Measurements from ENCODE around the gene SYCE1L.

SYCE1L gene

DNA sequence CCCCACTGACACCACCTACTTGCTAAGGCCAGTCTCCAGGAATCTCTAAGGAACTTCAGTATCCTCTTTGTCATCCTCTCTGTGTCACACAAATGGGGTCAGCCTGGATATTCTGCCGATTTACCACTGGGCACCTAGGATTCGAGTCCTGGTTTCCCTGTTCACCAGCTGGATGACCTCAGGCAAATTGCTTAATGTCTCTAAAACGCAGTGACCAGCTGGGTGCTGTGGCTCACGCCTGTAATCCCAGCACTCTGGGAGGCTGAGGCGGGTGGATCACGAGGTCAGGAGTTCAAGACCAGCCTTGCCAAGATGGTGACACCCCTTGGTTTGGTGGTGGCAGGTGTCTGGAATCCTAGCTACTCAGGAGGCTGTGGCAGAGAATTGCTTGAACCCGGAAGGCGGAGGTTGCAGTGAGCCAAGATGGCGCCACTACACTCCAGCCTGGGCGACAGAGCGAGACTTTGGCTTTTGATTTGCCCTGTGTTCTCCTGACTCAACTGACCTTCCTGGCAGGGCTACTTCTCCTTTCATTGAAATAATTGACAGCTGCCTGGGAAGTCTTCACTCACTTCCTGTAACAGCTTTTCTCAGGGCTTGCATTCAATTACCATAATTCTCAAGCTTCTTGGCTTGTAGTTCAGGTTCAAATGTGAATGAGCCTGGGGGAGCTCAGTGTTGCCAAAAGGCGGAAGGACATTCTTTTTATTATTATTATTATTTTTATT is 15.4 kb downstream of the SYCE1L start:
- H3K36me3 ChIP-seq (ENCODE audit: control insufficient read depth in 4 of 4, insufficient read depth in 4 of 4, low read length in 3 of 4): no peaks in the 10 kb centered on the region
- no peak overlapping the region for H3K4me3 ChIP-seq (ENCODE audit: control insufficient read depth in 1 of 7, extremely low read depth in 1 of 7, insufficient read depth in 4 of 7, low read depth in 2 of 7, low read length in 6 of 7)
- no peak for DNase-seq
- H3K4me1 ChIP-seq (ENCODE audit: control extremely low read depth in 1 of 4, control insufficient read depth in 4 of 4, insufficient read depth in 4 of 4, low read length in 3 of 4): peaks cover 0 to 16% (median 9%) of the 10 kb centered on the region in 4 experiments
- H3K27me3 ChIP-seq (replicated peaks in 2 of 5; ENCODE audit: control insufficient read depth in 4 of 5, insufficient read depth in 5 of 5, low read length in 4 of 5): no peaks in the 10 kb centered on the region
- no peaks in the 10 kb centered on the region for H3K9me3 ChIP-seq (ENCODE audit: control extremely low read depth in 1 of 5, control insufficient read depth in 4 of 5, insufficient read depth in 2 of 5, low read depth in 1 of 5, low read length in 4 of 5)
- WGBS (ENCODE audit: insufficient coverage): 97% methylated on average over 10 of the region's 12 CpGs
- POLR2A ChIA-PET: no interaction called here
- CTCF ChIA-PET: interaction anchor here (1.4 to 1.7 kb wide), 3 partner anchors 10 to 369 kb away, joined by 3 to 8 read pairs (median 6); no protein-coding TSS in a partner anchor
- no peak overlapping the region for H3K27ac ChIP-seq (ENCODE audit: insufficient read depth in 1 of 2, low read depth in 1 of 2, low read length in 2 of 2, poor library complexity in 1 of 2, severe bottlenecking in 2 of 2)

DNA sequence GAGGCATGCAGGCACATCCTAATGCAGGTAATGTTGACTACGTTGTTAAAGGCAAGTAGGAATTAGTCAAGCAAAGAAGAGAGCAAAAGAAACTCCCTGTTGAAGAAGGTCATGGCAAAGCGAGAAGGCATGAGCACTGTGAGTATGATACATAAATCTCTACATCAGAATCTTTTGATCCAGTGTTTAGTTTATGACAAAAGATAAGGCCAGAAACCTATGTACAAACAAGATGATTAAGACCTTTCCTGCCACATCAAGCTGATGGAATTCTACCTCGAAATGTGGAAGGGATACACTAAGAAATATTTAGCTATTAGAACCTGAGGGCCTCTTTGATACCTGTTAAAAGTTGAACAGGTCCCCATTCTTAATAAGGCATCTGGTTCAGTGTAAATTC is 20.2 kb downstream of the SYCE1L start:
- H3K9me3 ChIP-seq (ENCODE audit: control extremely low read depth in 1 of 5, control insufficient read depth in 4 of 5, insufficient read depth in 2 of 5, low read depth in 1 of 5, low read length in 4 of 5): no peaks in the 10 kb centered on the region
- 90% methylated on average over 2 of the region's 3 CpGs for WGBS (ENCODE audit: insufficient coverage)
- H3K36me3 ChIP-seq (ENCODE audit: control insufficient read depth in 4 of 4, insufficient read depth in 4 of 4, low read length in 3 of 4): no peaks in the 10 kb centered on the region
- no peak overlapping the region for H3K27ac ChIP-seq (ENCODE audit: insufficient read depth in 1 of 2, low read depth in 1 of 2, low read length in 2 of 2, poor library complexity in 1 of 2, severe bottlenecking in 2 of 2)
- H3K4me3 ChIP-seq (ENCODE audit: control insufficient read depth in 1 of 7, extremely low read depth in 1 of 7, insufficient read depth in 4 of 7, low read depth in 2 of 7, low read length in 6 of 7): no peak overlapping the region
- no peaks in the 10 kb centered on the region for H3K4me1 ChIP-seq (ENCODE audit: control extremely low read depth in 1 of 4, control insufficient read depth in 4 of 4, insufficient read depth in 4 of 4, low read length in 3 of 4)
- no peaks in the 10 kb centered on the region for H3K27me3 ChIP-seq (replicated peaks in 2 of 5; ENCODE audit: control insufficient read depth in 4 of 5, insufficient read depth in 5 of 5, low read length in 4 of 5)
- CTCF ChIA-PET: no interaction called here
- POLR2A ChIA-PET: no interaction called here
- no peak for DNase-seq

DNA sequence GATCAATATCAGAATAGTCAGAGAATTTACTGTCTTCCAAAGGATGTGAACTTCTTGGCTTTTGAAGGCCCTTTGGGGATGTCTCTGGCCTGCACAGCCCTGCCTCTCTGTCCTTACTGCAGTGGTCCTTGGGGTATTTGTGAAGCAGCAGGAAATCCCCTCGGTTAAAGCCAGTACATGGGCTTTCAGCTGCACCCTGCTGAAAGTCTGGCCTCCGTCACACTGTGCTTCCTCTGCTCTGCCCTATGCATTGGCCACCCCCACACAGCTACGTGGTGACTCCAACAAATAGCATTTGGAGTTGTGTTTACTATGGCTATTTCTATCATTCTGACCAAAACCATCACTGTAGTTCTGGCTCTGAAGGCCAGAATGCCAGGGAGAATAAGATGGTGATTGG is 21.2 kb downstream of the SYCE1L start:
- CTCF ChIA-PET: no interaction called here
- POLR2A ChIA-PET: no interaction called here
- 0% methylated on average over 1 of the region's 3 CpGs for WGBS (ENCODE audit: insufficient coverage)

GRCh38 chr16:77221482-77221881 is 22.3 kb downstream of the SYCE1L start:
- DNase-seq: no peak
- H3K9me3 ChIP-seq (ENCODE audit: control extremely low read depth in 1 of 5, control insufficient read depth in 4 of 5, insufficient read depth in 2 of 5, low read depth in 1 of 5, low read length in 4 of 5): no peaks in the 10 kb centered on the region
- ChIA-PET CTCF (no interaction called here), POLR2A (no interaction called here)
- WGBS (ENCODE audit: insufficient coverage): no CpG with 5 or more reads among the region's 4 CpGs
- no peak overlapping the region for H3K27ac ChIP-seq (ENCODE audit: insufficient read depth in 1 of 2, low read depth in 1 of 2, low read length in 2 of 2, poor library complexity in 1 of 2, severe bottlenecking in 2 of 2)
- no peak overlapping the region for H3K4me3 ChIP-seq (ENCODE audit: control insufficient read depth in 1 of 7, extremely low read depth in 1 of 7, insufficient read depth in 4 of 7, low read depth in 2 of 7, low read length in 6 of 7)
- no peaks in the 10 kb centered on the region for H3K36me3 ChIP-seq (ENCODE audit: control insufficient read depth in 4 of 4, insufficient read depth in 4 of 4, low read length in 3 of 4)
- no peaks in the 10 kb centered on the region for H3K4me1 ChIP-seq (ENCODE audit: control extremely low read depth in 1 of 4, control insufficient read depth in 4 of 4, insufficient read depth in 4 of 4, low read length in 3 of 4)
- H3K27me3 ChIP-seq (replicated peaks in 2 of 5; ENCODE audit: control insufficient read depth in 4 of 5, insufficient read depth in 5 of 5, low read length in 4 of 5): no peaks in the 10 kb centered on the region

More for the DNA sequence above, 21.2 kb downstream of the SYCE1L start:
- H3K4me3 ChIP-seq (ENCODE audit: control insufficient read depth in 1 of 7, extremely low read depth in 1 of 7, insufficient read depth in 4 of 7, low read depth in 2 of 7, low read length in 6 of 7): no peak overlapping the region
- H3K27me3 ChIP-seq (replicated peaks in 2 of 5; ENCODE audit: control insufficient read depth in 4 of 5, insufficient read depth in 5 of 5, low read length in 4 of 5): no peaks in the 10 kb centered on the region
- DNase-seq: no peak
- no peaks in the 10 kb centered on the region for H3K36me3 ChIP-seq (ENCODE audit: control insufficient read depth in 4 of 4, insufficient read depth in 4 of 4, low read length in 3 of 4)
- H3K9me3 ChIP-seq (ENCODE audit: control extremely low read depth in 1 of 5, control insufficient read depth in 4 of 5, insufficient read depth in 2 of 5, low read depth in 1 of 5, low read length in 4 of 5): no peaks in the 10 kb centered on the region
- H3K27ac ChIP-seq (ENCODE audit: insufficient read depth in 1 of 2, low read depth in 1 of 2, low read length in 2 of 2, poor library complexity in 1 of 2, severe bottlenecking in 2 of 2): no peak overlapping the region
- H3K4me1 ChIP-seq (ENCODE audit: control extremely low read depth in 1 of 4, control insufficient read depth in 4 of 4, insufficient read depth in 4 of 4, low read length in 3 of 4): no peaks in the 10 kb centered on the region

DNA sequence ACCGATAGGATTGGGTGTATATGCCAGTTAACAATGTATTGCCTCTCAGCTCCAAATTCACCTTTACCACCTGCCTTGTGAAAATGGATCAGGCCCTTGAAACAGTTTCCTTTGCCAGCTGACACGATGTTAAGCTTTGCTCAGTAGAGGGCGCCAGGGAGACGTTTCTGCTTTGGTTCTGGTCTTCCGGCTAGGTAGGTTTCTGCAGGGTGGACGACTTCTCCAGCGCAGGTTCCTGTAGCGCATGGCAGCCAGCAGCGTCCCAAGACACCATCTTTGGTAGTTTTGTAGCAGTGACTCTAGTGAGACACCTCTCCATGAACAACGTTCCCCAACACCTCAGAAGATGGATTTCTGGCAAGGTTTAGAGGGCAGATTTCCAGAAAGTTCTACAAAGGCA is 24.0 kb downstream of the SYCE1L start:
- Histone ChIP-seq H3K4me3 (ENCODE audit: control insufficient read depth in 1 of 7, extremely low read depth in 1 of 7, insufficient read depth in 4 of 7, low read depth in 2 of 7, low read length in 6 of 7) (no peak overlapping the region), H3K27me3 (replicated peaks in 2 of 5; ENCODE audit: control insufficient read depth in 4 of 5, insufficient read depth in 5 of 5, low read length in 4 of 5) (peaks cover 0 to 5% (median 0%) of the 10 kb centered on the region in 5 experiments), H3K27ac (ENCODE audit: insufficient read depth in 1 of 2, low read depth in 1 of 2, low read length in 2 of 2, poor library complexity in 1 of 2, severe bottlenecking in 2 of 2) (no peak overlapping the region), H3K4me1 (ENCODE audit: control extremely low read depth in 1 of 4, control insufficient read depth in 4 of 4, insufficient read depth in 4 of 4, low read length in 3 of 4) (no peaks in the 10 kb centered on the region), H3K9me3 (ENCODE audit: control extremely low read depth in 1 of 5, control insufficient read depth in 4 of 5, insufficient read depth in 2 of 5, low read depth in 1 of 5, low read length in 4 of 5) (no peaks in the 10 kb centered on the region), H3K36me3 (ENCODE audit: control insufficient read depth in 4 of 4, insufficient read depth in 4 of 4, low read length in 3 of 4) (no peaks in the 10 kb centered on the region)
- POLR2A ChIA-PET: no interaction called here
- CTCF ChIA-PET: interaction anchor here (0.6 to 2.4 kb wide), 2 partner anchors 9 to 1626 kb away, joined by 3 to 8 read pairs; no protein-coding TSS in a partner anchor
- DNase-seq: peak in 2 of 3 donors; percentile 11 to 23
- 77% methylated on average over 9 of the region's 10 CpGs for WGBS (ENCODE audit: insufficient coverage)

GRCh38 chr16:77225182-77225581 is 26.0 kb downstream of the SYCE1L start:
- Histone ChIP-seq H3K9me3 (ENCODE audit: control extremely low read depth in 1 of 5, control insufficient read depth in 4 of 5, insufficient read depth in 2 of 5, low read depth in 1 of 5, low read length in 4 of 5) (no peaks in the 10 kb centered on the region), H3K4me3 (ENCODE audit: control insufficient read depth in 1 of 7, extremely low read depth in 1 of 7, insufficient read depth in 4 of 7, low read depth in 2 of 7, low read length in 6 of 7) (no peak overlapping the region), H3K27me3 (replicated peaks in 2 of 5; ENCODE audit: control insufficient read depth in 4 of 5, insufficient read depth in 5 of 5, low read length in 4 of 5) (peaks cover 0 to 5% (median 0%) of the 10 kb centered on the region in 5 experiments), H3K36me3 (ENCODE audit: control insufficient read depth in 4 of 4, insufficient read depth in 4 of 4, low read length in 3 of 4) (no peaks in the 10 kb centered on the region), H3K4me1 (ENCODE audit: control extremely low read depth in 1 of 4, control insufficient read depth in 4 of 4, insufficient read depth in 4 of 4, low read length in 3 of 4) (no peaks in the 10 kb centered on the region), H3K27ac (ENCODE audit: insufficient read depth in 1 of 2, low read depth in 1 of 2, low read length in 2 of 2, poor library complexity in 1 of 2, severe bottlenecking in 2 of 2) (no peak overlapping the region)
- CTCF ChIA-PET: interaction anchor here (2.4 kb wide), 1 partner anchor 11 kb away, joined by 8 read pairs; no protein-coding TSS in a partner anchor
- no peak for DNase-seq
- POLR2A ChIA-PET: no interaction called here
- 97% methylated on average over 3 of the region's 3 CpGs for WGBS (ENCODE audit: insufficient coverage)

DNA sequence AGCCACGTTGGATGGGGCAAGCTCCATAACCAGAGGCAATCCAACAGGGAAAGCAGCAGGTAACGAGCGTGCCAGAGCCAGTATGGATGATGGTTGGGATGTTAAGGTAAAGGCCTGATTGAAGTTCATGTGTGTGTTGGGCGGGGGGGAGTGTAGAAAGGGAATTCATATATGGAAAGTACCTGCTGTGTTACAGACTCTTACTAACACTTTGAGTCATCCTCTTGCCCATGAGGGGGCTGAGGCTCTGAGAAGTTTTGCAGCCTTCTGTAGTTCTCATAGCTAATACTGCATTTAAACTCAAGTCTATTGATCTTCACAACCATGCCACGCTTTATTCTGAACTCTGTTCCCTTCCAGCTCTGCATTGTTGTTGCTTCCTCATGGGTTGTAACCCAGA is 28.5 kb downstream of the SYCE1L start:
- no peak for DNase-seq
- Histone ChIP-seq H3K27me3 (replicated peaks in 2 of 5; ENCODE audit: control insufficient read depth in 4 of 5, insufficient read depth in 5 of 5, low read length in 4 of 5) (peaks cover 0 to 5% (median 0%) of the 10 kb centered on the region in 5 experiments), H3K27ac (ENCODE audit: insufficient read depth in 1 of 2, low read depth in 1 of 2, low read length in 2 of 2, poor library complexity in 1 of 2, severe bottlenecking in 2 of 2) (no peak overlapping the region), H3K4me3 (ENCODE audit: control insufficient read depth in 1 of 7, extremely low read depth in 1 of 7, insufficient read depth in 4 of 7, low read depth in 2 of 7, low read length in 6 of 7) (no peak overlapping the region), H3K9me3 (ENCODE audit: control extremely low read depth in 1 of 5, control insufficient read depth in 4 of 5, insufficient read depth in 2 of 5, low read depth in 1 of 5, low read length in 4 of 5) (no peaks in the 10 kb centered on the region), H3K4me1 (ENCODE audit: control extremely low read depth in 1 of 4, control insufficient read depth in 4 of 4, insufficient read depth in 4 of 4, low read length in 3 of 4) (no peaks in the 10 kb centered on the region), H3K36me3 (ENCODE audit: control insufficient read depth in 4 of 4, insufficient read depth in 4 of 4, low read length in 3 of 4) (no peaks in the 10 kb centered on the region)
- ChIA-PET CTCF (interaction anchor here (1.1 kb wide), 1 partner anchor 9 kb away, joined by 4 read pairs; no protein-coding TSS in a partner anchor), POLR2A (no interaction called here)
- 96% methylated on average over 4 of the region's 5 CpGs for WGBS (ENCODE audit: insufficient coverage)
